GM12892 (cell line): Measurements from ENCODE around the gene FNDC1.

ENCODE experiments used
- POLR2A ChIP-seq: IDR thresholded peaks from 2 replicates; pipeline ENCODE4 v1.6.1; 2011; ENCODE audit warnings: low read depth, low read length, control low read depth
- POLR2AphosphoS5 ChIP-seq: IDR thresholded peaks from 2 replicates; pipeline ENCODE4 v1.6.1; 2011; ENCODE audit warnings: low read depth, low read length, control low read depth
- TAF1 ChIP-seq: IDR thresholded peaks from 2 replicates; pipeline ENCODE4 v1.6.1; 2011; ENCODE audit warnings: low read depth, mild to moderate bottlenecking, control low read depth, low read length, borderline replicate concordance

DNA sequence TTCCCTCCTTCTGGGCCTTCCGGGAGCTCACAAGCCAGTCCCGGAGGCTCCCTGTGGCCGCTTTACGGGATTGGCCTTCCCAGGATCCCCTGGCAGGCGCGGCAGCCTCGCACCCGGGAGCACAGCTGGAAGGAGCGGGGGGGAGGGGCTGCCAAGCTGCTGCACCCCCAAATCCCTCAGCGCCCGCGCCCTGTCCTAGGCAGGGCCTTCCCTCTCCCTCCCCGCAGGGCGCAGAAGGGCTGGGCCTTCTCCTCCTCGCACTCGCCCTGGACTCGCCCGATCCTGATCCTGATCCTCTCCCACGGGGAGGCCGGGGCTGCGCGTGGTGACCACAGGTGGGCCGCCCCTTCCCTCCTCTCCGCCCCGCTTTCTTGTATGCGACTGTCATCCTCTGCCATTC, 146.4 kb downstream of the FNDC1 start:
- TF ChIP-seq POLR2A (no peak), TAF1 (no peak), POLR2AphosphoS5 (no peak)
